ENCODE results near the gene COL4A1.

DNA sequence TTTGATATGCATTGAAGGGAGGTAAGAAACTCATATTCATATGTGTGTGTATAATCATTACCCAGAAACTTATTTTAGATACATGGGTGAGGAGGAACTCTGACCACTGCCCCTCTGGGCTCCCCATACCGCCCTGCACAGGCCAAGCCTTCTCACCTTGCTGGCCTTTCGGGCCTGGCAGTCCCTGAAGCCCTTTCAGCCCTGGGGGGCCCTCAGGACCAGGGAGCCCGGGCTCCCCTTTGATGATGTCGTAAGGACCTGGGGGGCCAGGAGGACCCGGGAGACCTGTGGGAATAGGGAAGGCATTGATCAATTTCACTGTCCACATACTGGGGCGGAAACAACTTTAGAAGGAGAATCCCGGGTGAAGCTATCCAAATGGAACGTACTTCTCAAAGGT is 142.3 kb downstream of the COL4A1 start:
- TF ChIP-seq, protein P1, sequence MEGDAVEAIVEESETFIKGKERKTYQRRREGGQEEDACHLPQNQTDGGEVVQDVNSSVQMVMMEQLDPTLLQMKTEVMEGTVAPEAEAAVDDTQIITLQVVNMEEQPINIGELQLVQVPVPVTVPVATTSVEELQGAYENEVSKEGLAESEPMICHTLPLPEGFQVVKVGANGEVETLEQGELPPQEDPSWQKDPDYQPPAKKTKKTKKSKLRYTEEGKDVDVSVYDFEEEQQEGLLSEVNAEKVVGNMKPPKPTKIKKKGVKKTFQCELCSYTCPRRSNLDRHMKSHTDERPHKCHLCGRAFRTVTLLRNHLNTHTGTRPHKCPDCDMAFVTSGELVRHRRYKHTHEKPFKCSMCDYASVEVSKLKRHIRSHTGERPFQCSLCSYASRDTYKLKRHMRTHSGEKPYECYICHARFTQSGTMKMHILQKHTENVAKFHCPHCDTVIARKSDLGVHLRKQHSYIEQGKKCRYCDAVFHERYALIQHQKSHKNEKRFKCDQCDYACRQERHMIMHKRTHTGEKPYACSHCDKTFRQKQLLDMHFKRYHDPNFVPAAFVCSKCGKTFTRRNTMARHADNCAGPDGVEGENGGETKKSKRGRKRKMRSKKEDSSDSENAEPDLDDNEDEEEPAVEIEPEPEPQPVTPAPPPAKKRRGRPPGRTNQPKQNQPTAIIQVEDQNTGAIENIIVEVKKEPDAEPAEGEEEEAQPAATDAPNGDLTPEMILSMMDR (IDR thresholded peaks at IDR 0.05; ENCODE audit: low read length): no peak
- TF ChIP-seq EZH2 (optimal IDR thresholded peaks at IDR 0.05; ENCODE audit: low read depth, low read length) (no peak), EZH2phosphoT487 (IDR thresholded peaks at IDR 0.05; ENCODE audit: low read length) (no peak)

Data from MM.1S (cell line).